H1 (cell line): ENCODE measurements around the gene BCAS3. TPM values are rescaled to one million over a fixed set of nuclear protein-coding genes. Genes with fewer than 3 reads are reported as not detected.

Experiments used
- CTCF ChIA-PET: fragments of 300-600 bp; sonication (Branson Sonifier 250); formaldehyde crosslinking; loops from one replicate; lab custom pipeline; 2021; ENCODE audit not compliant: partially characterized antibody; lab: Charles Lee
- POLR2A ChIA-PET: fragments of 300-600 bp; sonication (Branson Sonifier 250); formaldehyde crosslinking; loops from one replicate; lab custom pipeline; 2021; ENCODE audit warnings: inconsistent platforms; ENCODE audit not compliant: partially characterized antibody; lab: Charles Lee
- DNase-seq, 2 experiments: peaks; one replicate each; pipeline versions ENCODE4 v3.0.0 to v3.0.0-alpha.2; 2010 to 2022; ENCODE audit warnings: low spot score in 2 of 2, low read depth in 1 of 2, mixed read lengths in 1 of 2
- FAIRE-seq: peaks from 2 replicates; lab custom pipeline; 2011; peaks lifted over from hg19 to GRCh38; lab: Jason Lieb, UNC
- H2AFZ ChIP-seq: 2 replicates; pipeline ENCODE4 v1.8.1; 2012; ENCODE audit warnings: low read length, inconsistent platforms
- H2AK5ac ChIP-seq: 2 replicates; pipeline ENCODE4 v1.6.1; 2013; ENCODE audit warnings: low read depth, low read length
- H2BK120ac ChIP-seq: replicated peaks from 2 replicates; pipeline ENCODE3; 2013; ENCODE audit warnings: low read depth, low read length, inconsistent platforms
- H2BK12ac ChIP-seq: 2 replicates; pipeline ENCODE4 v1.6.1; 2013; ENCODE audit warnings: low read depth, low read length
- H2BK15ac ChIP-seq: 2 replicates; pipeline ENCODE4 v1.6.1; 2013; ENCODE audit warnings: low read length
- H2BK20ac ChIP-seq: 2 replicates; pipeline ENCODE4 v1.6.1; 2013; ENCODE audit warnings: low read length
- H2BK5ac ChIP-seq: 2 replicates; pipeline ENCODE4 v1.6.1; 2013; ENCODE audit warnings: low read depth, low read length
- H3K14ac ChIP-seq: 2 replicates; pipeline ENCODE4 v1.6.1; 2013; ENCODE audit warnings: inconsistent platforms; ENCODE audit not compliant: insufficient read length
- H3K18ac ChIP-seq: 2 replicates; pipeline ENCODE4 v1.6.1; 2013; ENCODE audit warnings: low read length; ENCODE audit errors: extremely low read depth
- H3K23ac ChIP-seq: 2 replicates; pipeline ENCODE4 v1.6.1; 2013; ENCODE audit warnings: inconsistent platforms; ENCODE audit not compliant: insufficient read length
- H3K23me2 ChIP-seq: 2 replicates; pipeline ENCODE4 v1.6.1; 2013; ENCODE audit warnings: low read depth, low read length
- H3K27ac ChIP-seq: 2 replicates; pipeline ENCODE4 v1.6.1; 2011; ENCODE audit warnings: low read depth, low read length, inconsistent platforms
- H3K27me3 ChIP-seq, 4 experiments: replicated peaks in 1 of 4; 1 replicate in 1 of 4; 2 replicates in 3 of 4; pipeline versions ENCODE4 v1.6.1 to v1.8.1; 2011 to 2013; ENCODE audit warnings: low read length in 3 of 4, mild to moderate bottlenecking in 3 of 4, inconsistent platforms in 2 of 4, mixed read lengths in 2 of 4, moderate library complexity in 1 of 4; ENCODE audit not compliant: control insufficient read depth in 3 of 4, insufficient read depth in 3 of 4; ENCODE audit errors: extremely low read depth in 1 of 4
- H3K36me3 ChIP-seq, 4 experiments: 2 replicates each; pipeline versions ENCODE4 v1.6.1 to v1.8.1; 2011 to 2013; ENCODE audit warnings: mild to moderate bottlenecking in 4 of 4, low read length in 3 of 4, moderate library complexity in 2 of 4, control low read depth in 1 of 4, inconsistent platforms in 1 of 4; ENCODE audit not compliant: insufficient read depth in 4 of 4, control insufficient read depth in 2 of 4
- H3K4ac ChIP-seq: replicated peaks from 2 replicates; pipeline ENCODE3; 2013; ENCODE audit warnings: low read length, low read depth, mixed read lengths, inconsistent platforms; ENCODE audit not compliant: insufficient read length
- H3K4me1 ChIP-seq, 4 experiments: replicated peaks in 1 of 4; 1 replicate in 1 of 4; 2 replicates in 3 of 4; pipeline versions ENCODE4 v1.6.1 to v1.8.1; 2011 to 2013; ENCODE audit warnings: low read length in 3 of 4, inconsistent platforms in 2 of 4, mixed read lengths in 1 of 4; ENCODE audit not compliant: insufficient read depth in 4 of 4, control insufficient read depth in 3 of 4
- H3K4me2 ChIP-seq, 2 experiments: 2 replicates each; pipeline versions ENCODE4 v1.6.1 to v1.8.1; 2011 to 2013; ENCODE audit warnings: low read depth in 2 of 2, low read length in 2 of 2, control low read depth in 1 of 2, inconsistent platforms in 1 of 2, mild to moderate bottlenecking in 1 of 2; ENCODE audit not compliant: insufficient read depth in 1 of 2
- H3K4me3 ChIP-seq, 4 experiments: fragments of 200-600, 300-600 bp in 1 of 4; sonication (generic), shearing (Covaris generic), sonication (Bioruptor Twin) in 1 of 4; 2 replicates each; pipeline versions ENCODE4 v1.5.1 to v1.8.1; 2011 to 2016; ENCODE audit warnings: low read length in 4 of 4, low read depth in 3 of 4, control low read depth in 2 of 4, inconsistent platforms in 2 of 4, mild to moderate bottlenecking in 2 of 4, mixed read lengths in 1 of 4, moderate library complexity in 1 of 4; ENCODE audit not compliant: insufficient read depth in 2 of 4; ENCODE audit errors: extremely low read depth in 1 of 4
- H3K56ac ChIP-seq: replicated peaks from 2 replicates; pipeline ENCODE3; 2013; ENCODE audit warnings: low read depth, mild to moderate bottlenecking, mixed read lengths, low read length, inconsistent platforms; ENCODE audit not compliant: insufficient read length
- H3K79me1 ChIP-seq: 2 replicates; pipeline ENCODE4 v1.6.1; 2013; ENCODE audit warnings: low read depth, low read length, control low read depth
- H3K79me2 ChIP-seq, 2 experiments: 2 replicates each; pipeline versions ENCODE4 v1.6.1 to v1.8.1; 2012 to 2013; ENCODE audit warnings: low read length in 2 of 2, mild to moderate bottlenecking in 2 of 2, inconsistent platforms in 1 of 2; ENCODE audit not compliant: insufficient read depth in 2 of 2, control insufficient read depth in 1 of 2
- H3K9ac ChIP-seq, 4 experiments: replicated peaks in 1 of 4; 1 replicate in 1 of 4; 2 replicates in 3 of 4; pipeline versions ENCODE4 v1.6.1 to v1.8.1; 2011 to 2013; ENCODE audit warnings: low read depth in 3 of 4, low read length in 3 of 4, control low read depth in 2 of 4, mild to moderate bottlenecking in 2 of 4, moderate library complexity in 2 of 4, inconsistent platforms in 1 of 4; ENCODE audit errors: extremely low read depth in 1 of 4
- H3K9me3 ChIP-seq, 2 experiments: 2 replicates each; pipeline versions ENCODE4 v1.6.1 to v1.8.1; 2012 to 2013; ENCODE audit warnings: mild to moderate bottlenecking in 2 of 2, moderate library complexity in 2 of 2, control low read depth in 1 of 2, inconsistent platforms in 1 of 2, low read depth in 1 of 2, low read length in 1 of 2, mixed read lengths in 1 of 2; ENCODE audit not compliant: insufficient read depth in 2 of 2
- H4K20me1 ChIP-seq, 2 experiments: replicated peaks in 1 of 2; 2 replicates each; pipeline versions ENCODE3 to v1.8.1; 2011 to 2013; ENCODE audit warnings: inconsistent platforms in 2 of 2, low read length in 2 of 2, mild to moderate bottlenecking in 1 of 2; ENCODE audit not compliant: insufficient read depth in 2 of 2, control insufficient read depth in 1 of 2
- H4K5ac ChIP-seq: 2 replicates; pipeline ENCODE4 v1.6.1; 2013; ENCODE audit warnings: low read length, low read depth, mixed read lengths, inconsistent platforms; ENCODE audit not compliant: insufficient read length
- H4K8ac ChIP-seq: 2 replicates; pipeline ENCODE4 v1.8.0; 2013; ENCODE audit warnings: mild to moderate bottlenecking, moderate library complexity, low read length, inconsistent platforms; ENCODE audit not compliant: insufficient read depth; ENCODE audit errors: extremely low read depth
- H4K91ac ChIP-seq: replicated peaks from 2 replicates; pipeline ENCODE3; 2013; ENCODE audit warnings: low read length, mixed read lengths, inconsistent platforms; ENCODE audit not compliant: insufficient read length
- FOSL1 ChIP-seq: IDR thresholded peaks from 2 replicates; pipeline ENCODE4 v1.6.1; 2011; ENCODE audit warnings: mild to moderate bottlenecking, low read depth, low read length, moderate library complexity; ENCODE audit not compliant: insufficient read depth
- GTF2F1 ChIP-seq: IDR thresholded peaks from 2 replicates; pipeline ENCODE4 v1.6.1; 2012; ENCODE audit warnings: low read depth, low read length, improper control_type of control experiment, borderline replicate concordance
- PHF8 ChIP-seq: fragments of 200-600 bp; sonication (generic); conservative IDR thresholded peaks from 2 replicates; pipeline ENCODE4 v1.7.1; 2012; ENCODE audit warnings: low read depth, mild to moderate bottlenecking, inconsistent platforms, low read length, moderate library complexity
- RFX5 ChIP-seq: IDR thresholded peaks from 2 replicates; pipeline ENCODE4 v1.6.1; 2011; ENCODE audit warnings: low read depth, low read length, improper control_type of control experiment, borderline replicate concordance
- RXRA ChIP-seq: IDR thresholded peaks from 2 replicates; pipeline ENCODE4 v1.6.1; 2011; ENCODE audit warnings: low read depth, mild to moderate bottlenecking, low read length, moderate library complexity; ENCODE audit not compliant: insufficient read depth
- TEAD4 ChIP-seq: IDR thresholded peaks from 2 replicates; pipeline ENCODE4 v1.6.1; 2012; ENCODE audit warnings: low read depth, low read length, inconsistent platforms, mixed read lengths
- ZNF274 ChIP-seq: IDR thresholded peaks from 2 replicates; pipeline ENCODE4 v1.7.0; 2012; ENCODE audit warnings: low read length, borderline replicate concordance; ENCODE audit errors: extremely low read depth
- WGBS, 2 experiments: shearing (Covaris generic) in 1 of 2; methylation state at CpG; one replicate each; pipeline versions ENCODE4 v1.1.6 to v1.1.7; 2013 to 2015; ENCODE audit warnings: low lambda C conversion rate in 2 of 2, mixed read lengths in 2 of 2, inconsistent platforms in 1 of 2, low coverage in 1 of 2, missing lambda C conversion rate in 1 of 2; ENCODE audit not compliant: insufficient replicate concordance in 2 of 2, insufficient coverage in 1 of 2, insufficient read length in 1 of 2; ENCODE audit errors: extremely low coverage in 1 of 2, missing lambda C conversion rate in 1 of 2; 5-methylcytosine and 5-hydroxymethylcytosine counted together
- polyA plus RNA-seq, 7 experiments: library from polyadenylated mRNA; depleted of rRNA in 3 of 7; stranded (reverse) in 5 of 7; unstranded in 2 of 7; fragments of >200 nt in 5 of 7; fragments of 200-250 nt in 2 of 7; gene quantifications; 1 replicate in 5 of 7; 2 replicates in 1 of 7; 4 replicates in 1 of 7; pipeline versions ENCODE4 v1.2.1 to v1.2.3, GENCODE V29; 2011 to 2013; ENCODE audit warnings: missing spikeins in 2 of 7, mixed read lengths in 2 of 7
- total RNA-seq: library from RNA; stranded (reverse); fragmentation: NEBNext Ultra II Directional; extraction: Animal tissue kit (Norgen Biotek cat#: 25700); gene quantifications from 2 replicates; pipeline ENCODE4 v1.2.1, GENCODE V29; 2021

Gene BCAS3
- total and polyA plus RNA-seq, 2 of the 8 experiments (the other 6 are each of a cell fraction or from before 2014, with no cell fraction given) = 9.9 to 13.3 TPM

DNA sequence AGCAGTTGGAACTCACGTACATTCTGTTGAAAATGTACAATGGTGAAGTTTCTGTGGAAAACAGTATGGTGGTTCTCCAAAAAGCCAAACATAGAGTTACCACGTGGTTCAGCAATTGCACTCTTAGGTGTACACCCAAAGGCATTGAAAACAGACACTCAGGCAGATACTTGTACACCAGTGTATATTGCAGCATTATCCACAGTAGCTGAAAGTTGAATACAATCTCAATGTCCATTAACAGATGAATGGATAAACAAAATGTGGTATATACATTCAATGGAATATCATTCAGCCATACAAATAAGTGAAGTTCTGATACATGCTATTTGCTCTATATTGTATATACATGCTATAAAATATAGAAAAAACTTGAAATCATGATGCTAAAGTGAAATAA lies 745.2 kb downstream of the BCAS3 start:
- Histone ChIP-seq H2BK20ac (no peak overlapping the region), H3K4me1 (peaks cover 0 to 4% (median 2%) of the 10 kb centered on the region in 4 experiments; a peak in 3 of 7 replicates), H3K4me2 (no peak overlapping the region), H3K56ac (no peak overlapping the region), H3K9ac (no peak overlapping the region), H2BK120ac (no peak overlapping the region), H2AFZ (no peak overlapping the region), H3K9me3 (no peaks in the 10 kb centered on the region), H3K4me3 (no peak overlapping the region), H3K36me3 (no peaks in the 10 kb centered on the region), H3K23ac (no peak overlapping the region), H2BK12ac (no peak overlapping the region), H2AK5ac (no peak overlapping the region), H3K18ac (no peak overlapping the region), H4K91ac (no peak overlapping the region)
- POLR2A ChIA-PET = no interaction called here
- CTCF ChIA-PET = interaction anchor here (0.6 to 4.6 kb wide), 7 partner anchors 10 to 793 kb away, joined by 3 to 25 read pairs (median 5); no protein-coding TSS in a partner anchor
- TF ChIP-seq GTF2F1 (no peak), ZNF274 (no peak), TEAD4 (no peak), RFX5 (no peak), RXRA (no peak), FOSL1 (no peak), PHF8 (no peak)
- TF ChIP-seq, all 59 proteins: peak for 0
- H4K8ac ChIP-seq = no peak overlapping the region
- no peak overlapping the region for H3K4ac ChIP-seq
- no peaks in the 10 kb centered on the region for H3K79me1 ChIP-seq
- WGBS, 2 experiments = 62% methylated on average over 2 of the region's 2 CpGs; no CpG with 5 or more reads in 1 of the 2 experiments
- no peak overlapping the region for H4K5ac ChIP-seq
- H3K27me3 ChIP-seq = peaks cover 0 to 1% (median 0%) of the 10 kb centered on the region in 4 experiments; a peak in 3 of 7 replicates
- no peaks in the 10 kb centered on the region; the same call in 1 of the 2 replicates for H3K23me2 ChIP-seq
- DNase-seq (no peak), FAIRE-seq (no peak)
- H3K27ac ChIP-seq = no peak overlapping the region
- no peaks in the 10 kb centered on the region for H3K79me2 ChIP-seq
- H3K14ac ChIP-seq = no peak overlapping the region
- H2BK5ac ChIP-seq = no peak overlapping the region
- H2BK15ac ChIP-seq = no peak overlapping the region
- no peaks in the 10 kb centered on the region for H4K20me1 ChIP-seq
